A549 (cell line): ENCODE measurements around the gene MT1A. TPM values are rescaled to one million over a fixed set of nuclear protein-coding genes. Genes with fewer than 3 reads are reported as not detected.

Source experiments
- ATAC-seq, 2 experiments: fragments of 200-7000 bp in 1 of 2; fragments of >200 bp in 1 of 2; cut with Nextera tagmentation in 1 of 2; cut with Tn5 transposase in 1 of 2; 3 replicates each; pipeline versions ENCODE4 v1.8.0 to v1.9.1; 2018 to 2020; ENCODE audit warnings: mild to moderate bottlenecking in 1 of 2, moderate library complexity in 1 of 2
- CTCF ChIA-PET: fragments of 300-600 bp; sonication (Branson Sonifier 250); formaldehyde crosslinking; extraction: SDS; loops from one replicate; lab custom pipeline; 2021; ENCODE audit warnings: antibody characterized with exemption, inconsistent platforms; lab: Yijun Ruan, JAX
- POLR2A ChIA-PET: fragments of 350-600 bp; formaldehyde crosslinking; extraction: SDS; loops from one replicate; lab custom pipeline; 2021; ENCODE audit warnings: antibody characterized with exemption, inconsistent platforms; lab: Yijun Ruan, JAX
- DNase-seq, 2 experiments: peaks; one replicate each; pipeline versions ENCODE4 v3.0.0 to v3.0.0-alpha.2; 2011 to 2016; ENCODE audit warnings: low read depth in 1 of 2, low spot score in 1 of 2
- FAIRE-seq: peaks from 2 replicates; lab custom pipeline; 2011; peaks lifted over from hg19 to GRCh38; lab: Jason Lieb, UNC
- H3K27ac ChIP-seq, 2 experiments: fragments of >200 bp; sonication (Bioruptor Twin); formaldehyde crosslinking; 3 replicates each; pipeline ENCODE4 v1.5.1; 2016 to 2017
- H3K4me1 ChIP-seq: fragments of >200 bp; sonication (Bioruptor Twin); formaldehyde crosslinking; 3 replicates; pipeline ENCODE4 v1.6.1; 2016
- H3K4me2 ChIP-seq: fragments of >200 bp; sonication (Bioruptor Twin); formaldehyde crosslinking; 3 replicates; pipeline ENCODE4 v1.6.1; 2016
- H3K4me3 ChIP-seq: fragments of >200 bp; sonication (Bioruptor Twin); formaldehyde crosslinking; 3 replicates; pipeline ENCODE4 v1.5.1; 2016
- H3K9me3 ChIP-seq: fragments of >200 bp; sonication (Bioruptor Twin); formaldehyde crosslinking; 3 replicates; pipeline ENCODE4 v1.6.1; 2016
- BHLHE40 ChIP-seq: IDR thresholded peaks from 2 replicates; pipeline ENCODE4 v1.6.1; 2012; ENCODE audit warnings: low read depth, low read length, inconsistent platforms
- CEBPB ChIP-seq, 2 experiments: fragments of >200 bp in 1 of 2; sonication (Bioruptor Twin) in 1 of 2; formaldehyde crosslinking in 1 of 2; IDR thresholded peaks; 2 replicates each; pipeline ENCODE4 v1.6.1; 2012 to 2016
- CTCF ChIP-seq: fragments of >200 bp; sonication (Bioruptor Twin); formaldehyde crosslinking; IDR thresholded peaks from 3 replicates; pipeline ENCODE4 v1.5.1; 2016
- EHF ChIP-seq: fragments of 250-450 bp; sonication (Bioruptor Pico); IDR thresholded peaks from 2 replicates; pipeline ENCODE4 v1.5.0; 2020; ENCODE audit warnings: mild to moderate bottlenecking
- EP300 ChIP-seq, 2 experiments: fragments of >200 bp; sonication (Bioruptor Twin); formaldehyde crosslinking; IDR thresholded peaks; 2 replicates in 1 of 2; 3 replicates in 1 of 2; pipeline ENCODE4 v1.6.1; 2016 to 2017
- MAZ ChIP-seq: fragments of 150-350 bp; IDR thresholded peaks from 2 replicates; pipeline ENCODE4 v1.6.1; 2014; ENCODE audit warnings: antibody characterized with exemption, low read depth, low read length, borderline replicate concordance
- MYC ChIP-seq: IDR thresholded peaks from 2 replicates; pipeline ENCODE4 v1.6.1; 2012; ENCODE audit warnings: mild to moderate bottlenecking, inconsistent platforms, low read length, improper control_type of control experiment, borderline replicate concordance
- NFE2L2 ChIP-seq: fragments of 150-350 bp; conservative IDR thresholded peaks from 2 replicates; pipeline ENCODE4 v1.6.1; 2014; ENCODE audit warnings: low read length
- NPAS2 ChIP-seq: fragments of 250-450 bp; sonication (Bioruptor Pico); IDR thresholded peaks from 2 replicates; pipeline ENCODE4 v1.8.0; 2022; ENCODE audit warnings: mild to moderate bottlenecking, moderate library complexity, borderline replicate concordance
- NR3C1 ChIP-seq: fragments of >200 bp; sonication (Bioruptor Twin); formaldehyde crosslinking; IDR thresholded peaks from 3 replicates; pipeline ENCODE4 v1.6.1; 2017
- POLR2A ChIP-seq: IDR thresholded peaks from 2 replicates; pipeline ENCODE4 v1.6.1; 2012; ENCODE audit warnings: mild to moderate bottlenecking, low read length
- RAD21 ChIP-seq, 2 experiments: fragments of >200 bp in 1 of 2; sonication (Bioruptor Twin) in 1 of 2; formaldehyde crosslinking in 1 of 2; IDR thresholded peaks in 1 of 2; conservative IDR thresholded peaks in 1 of 2; 2 replicates in 1 of 2; 3 replicates in 1 of 2; pipeline ENCODE4 v1.6.1; 2012 to 2018; ENCODE audit warnings: inconsistent platforms in 1 of 2
- SMC3 ChIP-seq: fragments of >200 bp; sonication (Bioruptor Twin); formaldehyde crosslinking; IDR thresholded peaks from 3 replicates; pipeline ENCODE4 v1.6.1; 2018; ENCODE audit warnings: inconsistent platforms
- SREBF2 ChIP-seq: fragments of 450-650 bp; IDR thresholded peaks from 2 replicates; pipeline ENCODE4 v1.6.1; 2014; ENCODE audit warnings: mild to moderate bottlenecking, moderate library complexity
- TP53 ChIP-seq: fragments of 250-450 bp; sonication (Bioruptor Pico); IDR thresholded peaks from 2 replicates; pipeline ENCODE4 v1.5.0; 2021; ENCODE audit warnings: mild to moderate bottlenecking, moderate library complexity
- USF2 ChIP-seq: fragments of 450-650 bp; IDR thresholded peaks from 2 replicates; pipeline ENCODE4 v1.6.1; 2014; ENCODE audit warnings: antibody characterized with exemption
- WGBS: methylation state at CpG from one replicate; pipeline ENCODE4 v1.1.6; 2017; ENCODE audit errors: missing lambda C conversion rate; 5-methylcytosine and 5-hydroxymethylcytosine counted together
- polyA plus RNA-seq, 4 experiments: library from polyadenylated mRNA; depleted of rRNA in 3 of 4; stranded (reverse); fragments of >200 nt; fragmentation: RNase III in 1 of 4; extraction: RNeasy Plus Mini Kit Qiagen cat#74134 plus additional on column Dnase treatment in 1 of 4; gene quantifications; 2 replicates in 3 of 4; 3 replicates in 1 of 4; pipeline ENCODE4 v1.2.3, GENCODE V29; 2011 to 2017
- TF ChIP-seq, protein P1 (sequence below): fragments of >200 bp; sonication (Bioruptor Twin); formaldehyde crosslinking; IDR thresholded peaks from 2 replicates; pipeline ENCODE4 v1.6.1; 2016
- TF ChIP-seq, protein P2 (sequence below): fragments of 150-350 bp; IDR thresholded peaks from 2 replicates; pipeline ENCODE4 v1.6.1; 2014; ENCODE audit warnings: low read depth, mild to moderate bottlenecking, low read length

The MT1A gene
- polyA plus RNA-seq, 2 of the 4 experiments (the other 2 are of a cell fraction), result 5.3 to 12.8 TPM

DNA sequence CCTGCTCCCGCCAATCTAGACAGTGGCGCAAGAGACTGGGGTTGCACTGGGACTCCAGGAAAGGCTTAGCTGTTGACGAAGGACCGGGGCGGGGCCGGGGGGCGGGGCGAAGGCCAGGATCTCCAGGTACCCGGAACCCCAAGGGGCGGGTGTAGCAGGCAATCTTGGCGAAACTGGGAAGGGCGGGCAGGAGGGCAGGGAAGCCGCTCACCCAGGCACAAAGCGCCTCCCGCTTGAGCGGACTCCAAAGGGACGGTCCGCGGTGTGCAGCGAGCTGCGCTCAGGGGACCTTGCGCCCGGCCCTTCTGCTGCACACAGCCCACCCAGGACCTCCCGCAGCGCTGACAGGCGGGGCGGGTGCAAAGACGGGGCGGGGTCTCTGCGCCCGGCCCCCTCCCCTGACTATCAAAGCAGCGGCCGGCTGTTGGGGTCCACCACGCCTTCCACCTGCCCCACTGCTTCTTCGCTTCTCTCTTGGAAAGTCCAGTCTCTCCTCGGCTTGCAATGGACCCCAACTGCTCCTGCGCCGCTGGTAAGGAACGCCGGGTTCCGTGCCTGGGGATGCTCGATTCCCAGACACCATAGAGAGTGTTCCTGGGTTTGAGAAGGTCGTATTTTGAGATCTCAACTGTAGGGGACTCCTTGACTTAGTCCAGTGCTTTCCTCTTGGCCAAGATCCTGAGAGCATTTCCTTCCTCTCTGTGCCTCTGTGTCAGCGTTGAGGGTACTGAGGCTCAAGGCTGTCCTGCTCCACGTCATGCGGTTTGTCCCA is 19.3 kb downstream of the MT1A start, which contains the start of gene MT1F:
MT1F (plus strand) TSS at position 405 of the 772 bp plus-strand sequence; CDS start at position 505, 100 bp downstream.
- Histone ChIP-seq H3K4me3 (peak within 1 kb of the TSS; percentile 56), H3K27ac (peak within 1 kb of the TSS; percentile 75 to 83), H3K9me3 (no peaks in the 10 kb centered on the region), H3K4me2 (peak within 1 kb of the TSS; percentile 87), H3K4me1 (peaks cover 6% of the 10 kb centered on the region; the same call in 2 of the 3 replicates)
- ChIA-PET CTCF (interaction anchor here (0.8 to 25.6 kb wide), 5 partner anchors 15 to 144 kb away, joined by 3 to 340 read pairs (median 4); partner anchors contain the start of gene MT2A), POLR2A (interaction anchor here (0.5 to 1.4 kb wide), 13 partner anchors 10 to 178 kb away, joined by 3 to 16 read pairs (median 4); partner anchors contain the start of genes MT1G, MT1X and MT2A)
- DNase-seq, result peak; percentile 75 to 78
- FAIRE-seq, result no peak
- WGBS, result 24% methylated on average over 35 of the region's 46 CpGs
- TF ChIP-seq EP300 (IDR thresholded peaks at IDR 0.05) (no peak), CTCF (no peak), CEBPB (IDR thresholded peaks at IDR 0.05) (peak in 1 of 2 experiments; percentile 68; a peak in 2 of 4 replicates), USF2 (no peak), RAD21 (conservative IDR thresholded peaks at IDR 0.05 in 1 of 2, IDR thresholded peaks at IDR 0.05 in 1 of 2) (no peak), NR3C1 (no peak), SMC3 (peak; percentile 13; the same call in 1 of the 3 replicates), SREBF2 (no peak), POLR2A (0 out of 2 replicates have a peak, but pooled peaks have one; percentile 15), TP53 (CRISPR knock-in tag) (no peak)
- peak; percentile 93 to 94 for ATAC-seq

- 88% methylated on average over 10 of the region's 10 CpGs for WGBS
- ChIA-PET POLR2A (interaction anchor here (0.6 to 1.2 kb wide), 6 partner anchors 15 to 249 kb away, joined by 3 to 16 read pairs (median 4); partner anchors contain the start of genes MT1X and MT2A), CTCF (interaction anchor here (0.8 to 25.6 kb wide), 5 partner anchors 14 to 145 kb away, joined by 3 to 340 read pairs (median 4); partner anchors contain the start of gene MT2A)
- Histone ChIP-seq H3K4me1 (peaks cover 6% of the 10 kb centered on the region; the same call in 2 of the 3 replicates), H3K27ac (peak overlapping the region; percentile 75 to 83; a peak in 5 of 6 replicates), H3K4me3 (peak overlapping the region; percentile 56; the same call in 2 of the 3 replicates), H3K4me2 (peak overlapping the region; percentile 87), H3K9me3 (no peaks in the 10 kb centered on the region)
- ATAC-seq (no peak), FAIRE-seq (no peak), DNase-seq (no peak)
- no peak for TF ChIP-seq BHLHE40
- no peak for TF ChIP-seq NFE2L2
- TF ChIP-seq, protein P1, sequence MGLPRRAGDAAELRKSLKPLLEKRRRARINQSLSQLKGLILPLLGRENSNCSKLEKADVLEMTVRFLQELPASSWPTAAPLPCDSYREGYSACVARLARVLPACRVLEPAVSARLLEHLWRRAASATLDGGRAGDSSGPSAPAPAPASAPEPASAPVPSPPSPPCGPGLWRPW, result no peak
- no peak for TF ChIP-seq MYC
- no peak for TF ChIP-seq SMC3
- no peak for TF ChIP-seq MAZ
- TF ChIP-seq NPAS2 (CRISPR knock-in tag), result no peak
- TF ChIP-seq EHF (CRISPR knock-in tag), result no peak
- no peak for TF ChIP-seq TP53 (CRISPR knock-in tag)
- no peak for TF ChIP-seq POLR2A
- TF ChIP-seq, protein P2, sequence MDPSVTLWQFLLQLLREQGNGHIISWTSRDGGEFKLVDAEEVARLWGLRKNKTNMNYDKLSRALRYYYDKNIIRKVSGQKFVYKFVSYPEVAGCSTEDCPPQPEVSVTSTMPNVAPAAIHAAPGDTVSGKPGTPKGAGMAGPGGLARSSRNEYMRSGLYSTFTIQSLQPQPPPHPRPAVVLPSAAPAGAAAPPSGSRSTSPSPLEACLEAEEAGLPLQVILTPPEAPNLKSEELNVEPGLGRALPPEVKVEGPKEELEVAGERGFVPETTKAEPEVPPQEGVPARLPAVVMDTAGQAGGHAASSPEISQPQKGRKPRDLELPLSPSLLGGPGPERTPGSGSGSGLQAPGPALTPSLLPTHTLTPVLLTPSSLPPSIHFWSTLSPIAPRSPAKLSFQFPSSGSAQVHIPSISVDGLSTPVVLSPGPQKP, result no peak
Measured at GRCh38 chr16:56658327-56658875, 19.9 kb downstream of the MT1A start.
